C4-2B (cell line): ENCODE measurements around the gene PTPRCAP.

Source experiments
- ZFX ChIP-seq: fragments of 450-650 bp; IDR thresholded peaks from 2 replicates; pipeline ENCODE4 v1.6.1; 2017
- TF ChIP-seq, protein P1 (sequence below): fragments of 450-650 bp; conservative IDR thresholded peaks from 2 replicates; pipeline ENCODE4 v1.5.1; 2017; ENCODE audit warnings: mild to moderate bottlenecking

DNA sequence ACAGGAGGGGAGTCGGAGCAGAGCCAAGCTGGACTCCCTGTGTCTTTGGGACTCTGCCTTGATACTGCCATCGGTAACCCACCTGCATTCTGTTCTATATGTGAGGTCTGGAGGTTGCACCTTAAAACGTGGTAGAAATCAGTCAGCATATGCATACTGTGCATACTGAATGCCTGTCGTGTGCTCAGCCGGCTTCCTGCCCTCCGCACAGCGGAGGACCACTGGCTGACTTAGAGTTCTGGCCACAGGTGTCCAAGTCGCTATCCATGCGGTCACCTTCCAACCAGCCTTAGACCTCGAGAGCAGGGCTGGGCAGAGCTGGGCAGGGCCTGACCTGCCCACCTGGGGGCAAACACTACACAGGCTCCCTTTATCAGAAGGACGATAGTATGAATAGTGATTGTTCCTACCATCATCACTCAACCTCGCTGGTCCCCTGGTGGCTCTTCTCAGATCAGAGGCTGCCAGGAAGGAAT is 29.8 kb downstream of the PTPRCAP start:
- TF ChIP-seq, protein P1, sequence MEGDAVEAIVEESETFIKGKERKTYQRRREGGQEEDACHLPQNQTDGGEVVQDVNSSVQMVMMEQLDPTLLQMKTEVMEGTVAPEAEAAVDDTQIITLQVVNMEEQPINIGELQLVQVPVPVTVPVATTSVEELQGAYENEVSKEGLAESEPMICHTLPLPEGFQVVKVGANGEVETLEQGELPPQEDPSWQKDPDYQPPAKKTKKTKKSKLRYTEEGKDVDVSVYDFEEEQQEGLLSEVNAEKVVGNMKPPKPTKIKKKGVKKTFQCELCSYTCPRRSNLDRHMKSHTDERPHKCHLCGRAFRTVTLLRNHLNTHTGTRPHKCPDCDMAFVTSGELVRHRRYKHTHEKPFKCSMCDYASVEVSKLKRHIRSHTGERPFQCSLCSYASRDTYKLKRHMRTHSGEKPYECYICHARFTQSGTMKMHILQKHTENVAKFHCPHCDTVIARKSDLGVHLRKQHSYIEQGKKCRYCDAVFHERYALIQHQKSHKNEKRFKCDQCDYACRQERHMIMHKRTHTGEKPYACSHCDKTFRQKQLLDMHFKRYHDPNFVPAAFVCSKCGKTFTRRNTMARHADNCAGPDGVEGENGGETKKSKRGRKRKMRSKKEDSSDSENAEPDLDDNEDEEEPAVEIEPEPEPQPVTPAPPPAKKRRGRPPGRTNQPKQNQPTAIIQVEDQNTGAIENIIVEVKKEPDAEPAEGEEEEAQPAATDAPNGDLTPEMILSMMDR = no peak
- TF ChIP-seq ZFX = no peak
